HCT116 (cell line): ENCODE data around the gene TSKU.

Experiments
- EGR1 ChIP-seq: IDR thresholded peaks from 2 replicates; pipeline ENCODE4 v1.6.1; 2012; ENCODE audit warnings: low read depth
- EZH2 ChIP-seq: fragments of 200-600 bp; sonication (generic); IDR thresholded peaks from 2 replicates; pipeline ENCODE4 v1.6.1; 2017; ENCODE audit warnings: antibody characterized with exemption, mixed run types
- EZH2phosphoT487 ChIP-seq: fragments of 200-600 bp; IDR thresholded peaks from 2 replicates; pipeline ENCODE4 v1.6.1; 2018; ENCODE audit warnings: antibody characterized with exemption, borderline replicate concordance
- JUND ChIP-seq: IDR thresholded peaks from 2 replicates; pipeline ENCODE4 v1.6.1; 2012
- POLR2A ChIP-seq: IDR thresholded peaks from 2 replicates; pipeline ENCODE4 v1.7.0; 2011; ENCODE audit warnings: borderline replicate concordance; ENCODE audit not compliant: insufficient read depth, insufficient read length; ENCODE audit errors: extremely low read depth
- POLR2AphosphoS5 ChIP-seq: IDR thresholded peaks from 2 replicates; pipeline ENCODE4 v1.6.1; 2011; ENCODE audit warnings: mild to moderate bottlenecking, low read depth, low read length, moderate library complexity
- ZFX ChIP-seq: fragments of 450-650 bp; IDR thresholded peaks from 2 replicates; pipeline ENCODE4 v1.6.1; 2017
- ZNF274 ChIP-seq: fragments of 200-500 bp; sonication (Bioruptor generic); IDR thresholded peaks from 2 replicates; pipeline ENCODE4 v1.6.1; 2014; ENCODE audit warnings: mild to moderate bottlenecking, low read depth, low read length, inconsistent platforms
- TF ChIP-seq, protein P1 (sequence below), 3 experiments: fragments of 200-600 bp in 1 of 3; sonication (generic) in 1 of 3; IDR thresholded peaks in 2 of 3; conservative IDR thresholded peaks in 1 of 3; 2 replicates each; pipeline ENCODE4 v1.5.1; 2012 to 2017; ENCODE audit warnings: low read depth in 2 of 3, low read length in 2 of 3, antibody characterized with exemption in 1 of 3, borderline replicate concordance in 1 of 3, control low read depth in 1 of 3, mild to moderate bottlenecking in 1 of 3, mixed read lengths in 1 of 3, mixed run types in 1 of 3, moderate library complexity in 1 of 3; ENCODE audit not compliant: insufficient read depth in 1 of 3
- TF ChIP-seq, protein P2 (sequence below): IDR thresholded peaks from 2 replicates; pipeline ENCODE4 v1.6.1; 2012; ENCODE audit warnings: low read depth

DNA sequence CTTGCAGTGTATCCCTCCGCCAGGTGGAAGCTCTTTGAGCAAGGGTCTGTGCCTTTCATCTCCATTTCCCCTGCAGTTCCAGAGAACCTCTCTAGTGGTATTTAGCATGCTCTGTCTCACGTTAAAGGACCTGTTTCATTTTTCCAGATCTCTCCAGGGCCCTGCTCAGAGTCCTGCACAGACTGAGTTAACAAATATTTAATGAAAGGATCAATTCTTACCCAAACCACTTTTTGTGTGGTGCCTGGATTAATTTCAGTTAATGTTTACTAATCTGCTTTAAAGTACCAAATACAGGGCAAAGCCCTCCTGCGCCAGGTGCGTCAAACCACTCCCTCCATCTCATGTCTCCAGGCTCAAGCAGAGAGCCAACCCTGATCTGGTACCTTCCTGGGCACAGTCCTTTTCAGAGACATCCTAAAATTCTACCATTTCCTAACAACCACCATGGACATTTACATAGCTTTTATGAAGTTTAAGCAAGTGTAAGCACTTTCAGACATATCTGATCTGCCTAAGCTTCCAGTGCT lies 58.8 kb downstream of the TSKU start:
- TF ChIP-seq, protein P1, sequence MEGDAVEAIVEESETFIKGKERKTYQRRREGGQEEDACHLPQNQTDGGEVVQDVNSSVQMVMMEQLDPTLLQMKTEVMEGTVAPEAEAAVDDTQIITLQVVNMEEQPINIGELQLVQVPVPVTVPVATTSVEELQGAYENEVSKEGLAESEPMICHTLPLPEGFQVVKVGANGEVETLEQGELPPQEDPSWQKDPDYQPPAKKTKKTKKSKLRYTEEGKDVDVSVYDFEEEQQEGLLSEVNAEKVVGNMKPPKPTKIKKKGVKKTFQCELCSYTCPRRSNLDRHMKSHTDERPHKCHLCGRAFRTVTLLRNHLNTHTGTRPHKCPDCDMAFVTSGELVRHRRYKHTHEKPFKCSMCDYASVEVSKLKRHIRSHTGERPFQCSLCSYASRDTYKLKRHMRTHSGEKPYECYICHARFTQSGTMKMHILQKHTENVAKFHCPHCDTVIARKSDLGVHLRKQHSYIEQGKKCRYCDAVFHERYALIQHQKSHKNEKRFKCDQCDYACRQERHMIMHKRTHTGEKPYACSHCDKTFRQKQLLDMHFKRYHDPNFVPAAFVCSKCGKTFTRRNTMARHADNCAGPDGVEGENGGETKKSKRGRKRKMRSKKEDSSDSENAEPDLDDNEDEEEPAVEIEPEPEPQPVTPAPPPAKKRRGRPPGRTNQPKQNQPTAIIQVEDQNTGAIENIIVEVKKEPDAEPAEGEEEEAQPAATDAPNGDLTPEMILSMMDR (IDR thresholded peaks at IDR 0.05 in 2 of 3, conservative IDR thresholded peaks at IDR 0.05 in 1 of 3; ENCODE audit: borderline replicate concordance in 1 of 3, insufficient read depth in 1 of 3, low read depth in 2 of 3, low read length in 2 of 3) = no peak
- TF ChIP-seq POLR2A (no peak), JUND (no peak), POLR2AphosphoS5 (no peak), ZFX (no peak), EZH2phosphoT487 (no peak), ZNF274 (no peak), EGR1 (no peak), EZH2 (no peak)
- TF ChIP-seq, protein P2, sequence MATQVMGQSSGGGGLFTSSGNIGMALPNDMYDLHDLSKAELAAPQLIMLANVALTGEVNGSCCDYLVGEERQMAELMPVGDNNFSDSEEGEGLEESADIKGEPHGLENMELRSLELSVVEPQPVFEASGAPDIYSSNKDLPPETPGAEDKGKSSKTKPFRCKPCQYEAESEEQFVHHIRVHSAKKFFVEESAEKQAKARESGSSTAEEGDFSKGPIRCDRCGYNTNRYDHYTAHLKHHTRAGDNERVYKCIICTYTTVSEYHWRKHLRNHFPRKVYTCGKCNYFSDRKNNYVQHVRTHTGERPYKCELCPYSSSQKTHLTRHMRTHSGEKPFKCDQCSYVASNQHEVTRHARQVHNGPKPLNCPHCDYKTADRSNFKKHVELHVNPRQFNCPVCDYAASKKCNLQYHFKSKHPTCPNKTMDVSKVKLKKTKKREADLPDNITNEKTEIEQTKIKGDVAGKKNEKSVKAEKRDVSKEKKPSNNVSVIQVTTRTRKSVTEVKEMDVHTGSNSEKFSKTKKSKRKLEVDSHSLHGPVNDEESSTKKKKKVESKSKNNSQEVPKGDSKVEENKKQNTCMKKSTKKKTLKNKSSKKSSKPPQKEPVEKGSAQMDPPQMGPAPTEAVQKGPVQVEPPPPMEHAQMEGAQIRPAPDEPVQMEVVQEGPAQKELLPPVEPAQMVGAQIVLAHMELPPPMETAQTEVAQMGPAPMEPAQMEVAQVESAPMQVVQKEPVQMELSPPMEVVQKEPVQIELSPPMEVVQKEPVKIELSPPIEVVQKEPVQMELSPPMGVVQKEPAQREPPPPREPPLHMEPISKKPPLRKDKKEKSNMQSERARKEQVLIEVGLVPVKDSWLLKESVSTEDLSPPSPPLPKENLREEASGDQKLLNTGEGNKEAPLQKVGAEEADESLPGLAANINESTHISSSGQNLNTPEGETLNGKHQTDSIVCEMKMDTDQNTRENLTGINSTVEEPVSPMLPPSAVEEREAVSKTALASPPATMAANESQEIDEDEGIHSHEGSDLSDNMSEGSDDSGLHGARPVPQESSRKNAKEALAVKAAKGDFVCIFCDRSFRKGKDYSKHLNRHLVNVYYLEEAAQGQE = no peak
